Lower leg skin (tissue), 3 donors: Measurements from ENCODE around the gene CLASP1.

Experiments
- POLR2A ChIP-seq, 2 donors: fragments of 450-650 bp; IDR thresholded peaks; one replicate each; pipeline ENCODE4 v1.6.1; 2016 to 2017; ENCODE audit warnings: antibody characterized with exemption in 2 of 2, mild to moderate bottlenecking in 1 of 2, moderate library complexity in 1 of 2
- TF ChIP-seq, protein P1 (sequence below), 3 donors: fragments of 450-650 bp; IDR thresholded peaks; one replicate each; pipeline ENCODE4 v1.5.1; 2016; ENCODE audit warnings: antibody characterized with exemption in 3 of 3, mild to moderate bottlenecking in 3 of 3, moderate library complexity in 2 of 3

DNA sequence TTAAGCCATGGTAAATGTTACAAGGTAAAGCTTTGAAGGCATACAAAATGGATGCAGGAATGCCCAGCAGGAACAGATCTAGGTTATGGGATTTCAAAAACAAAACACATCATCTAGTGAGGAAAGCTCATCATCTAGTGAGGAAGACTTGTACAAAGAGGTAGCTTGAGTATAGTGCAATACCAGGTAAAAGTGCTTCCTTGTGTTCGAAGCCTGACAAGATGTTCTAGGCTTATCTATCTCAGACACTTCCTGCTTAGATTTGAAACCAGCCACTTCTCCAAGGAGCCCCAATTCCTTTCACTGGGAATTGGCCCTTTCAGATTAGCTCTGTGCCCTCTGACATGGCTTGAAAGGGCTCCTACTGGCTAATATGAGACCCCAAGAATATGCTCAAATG lies 73.0 kb downstream of the CLASP1 start:
- TF ChIP-seq POLR2A (IDR thresholded peaks at IDR 0.05) = no peak
- TF ChIP-seq, protein P1, sequence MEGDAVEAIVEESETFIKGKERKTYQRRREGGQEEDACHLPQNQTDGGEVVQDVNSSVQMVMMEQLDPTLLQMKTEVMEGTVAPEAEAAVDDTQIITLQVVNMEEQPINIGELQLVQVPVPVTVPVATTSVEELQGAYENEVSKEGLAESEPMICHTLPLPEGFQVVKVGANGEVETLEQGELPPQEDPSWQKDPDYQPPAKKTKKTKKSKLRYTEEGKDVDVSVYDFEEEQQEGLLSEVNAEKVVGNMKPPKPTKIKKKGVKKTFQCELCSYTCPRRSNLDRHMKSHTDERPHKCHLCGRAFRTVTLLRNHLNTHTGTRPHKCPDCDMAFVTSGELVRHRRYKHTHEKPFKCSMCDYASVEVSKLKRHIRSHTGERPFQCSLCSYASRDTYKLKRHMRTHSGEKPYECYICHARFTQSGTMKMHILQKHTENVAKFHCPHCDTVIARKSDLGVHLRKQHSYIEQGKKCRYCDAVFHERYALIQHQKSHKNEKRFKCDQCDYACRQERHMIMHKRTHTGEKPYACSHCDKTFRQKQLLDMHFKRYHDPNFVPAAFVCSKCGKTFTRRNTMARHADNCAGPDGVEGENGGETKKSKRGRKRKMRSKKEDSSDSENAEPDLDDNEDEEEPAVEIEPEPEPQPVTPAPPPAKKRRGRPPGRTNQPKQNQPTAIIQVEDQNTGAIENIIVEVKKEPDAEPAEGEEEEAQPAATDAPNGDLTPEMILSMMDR (IDR thresholded peaks at IDR 0.05) = no peak
